EH (cell line): ENCODE data around the gene PCNP.
"Not testable (repeated sequence)": the region's sequence is repeated elsewhere in the genome, so short reads cannot be mapped to it uniquely, and the experiment has no call there.

ENCODE experiments used
- DNase-seq: peaks from one replicate; pipeline ENCODE4 v3.0.0-alpha.2; 2015; ENCODE audit warnings: low read depth

Gene PCNP

DNA sequence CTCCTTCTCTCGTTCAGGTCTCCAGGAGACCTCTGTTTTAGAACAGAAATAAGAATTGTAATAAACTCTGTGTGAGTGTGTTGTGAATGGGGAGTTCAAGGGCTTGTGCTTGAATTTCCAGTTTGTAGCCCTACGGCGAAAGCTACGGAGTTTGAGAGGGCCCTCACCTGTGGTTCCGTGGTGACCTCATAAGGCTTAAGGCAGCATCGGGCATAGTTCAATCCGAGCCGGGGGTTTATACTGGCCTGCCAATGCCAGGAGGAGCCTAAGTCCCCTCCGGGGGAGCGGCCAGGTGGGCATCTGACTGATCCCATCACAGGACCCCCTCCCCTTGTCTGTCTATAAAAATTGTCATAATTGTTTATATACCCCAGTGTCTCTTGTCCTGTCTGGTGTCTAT lies 59.2 kb downstream of the PCNP start:
- DNase-seq, result no peak

DNA sequence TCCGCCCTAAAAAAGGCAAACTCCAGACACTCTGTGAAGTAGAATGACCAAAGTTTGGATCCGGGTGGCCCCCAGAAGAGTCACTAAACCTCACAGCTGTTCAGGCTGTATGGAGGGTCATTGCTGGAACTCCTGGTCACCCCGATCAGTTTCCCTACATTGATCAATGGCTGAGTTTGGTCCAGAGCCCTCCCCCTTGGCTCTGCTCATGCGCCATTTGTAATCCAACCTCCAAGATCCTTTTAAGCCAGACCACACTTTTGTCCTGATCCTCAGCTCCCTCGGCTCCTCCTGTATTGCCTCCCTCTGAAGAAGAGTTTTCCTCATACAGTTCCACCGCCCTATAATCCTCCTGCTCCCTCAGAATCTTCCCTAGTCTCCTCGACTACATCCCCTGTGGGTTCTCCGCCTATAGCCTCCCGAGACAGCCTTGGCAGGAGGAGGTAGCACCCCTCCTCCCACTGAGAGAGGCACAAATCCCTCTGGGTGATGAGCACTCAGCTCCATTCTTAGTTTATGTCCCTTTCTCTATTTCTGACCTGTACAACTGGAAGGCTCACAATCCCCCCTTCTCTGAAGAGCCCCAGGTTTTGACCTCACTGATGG lies 60.7 kb downstream of the PCNP start:
- DNase-seq, result no peak

GRCh38 chr3:101635345-101635744 lies 61.4 kb downstream of the PCNP start:
- peak; percentile 6 for DNase-seq

- peak; percentile 53 for DNase-seq
Observed at GRCh38 chr3:101635954-101636798, 62.2 kb downstream of the PCNP start.

GRCh38 chr3:101637451-101637850 lies 63.5 kb downstream of the PCNP start:
- no peak for DNase-seq

DNA sequence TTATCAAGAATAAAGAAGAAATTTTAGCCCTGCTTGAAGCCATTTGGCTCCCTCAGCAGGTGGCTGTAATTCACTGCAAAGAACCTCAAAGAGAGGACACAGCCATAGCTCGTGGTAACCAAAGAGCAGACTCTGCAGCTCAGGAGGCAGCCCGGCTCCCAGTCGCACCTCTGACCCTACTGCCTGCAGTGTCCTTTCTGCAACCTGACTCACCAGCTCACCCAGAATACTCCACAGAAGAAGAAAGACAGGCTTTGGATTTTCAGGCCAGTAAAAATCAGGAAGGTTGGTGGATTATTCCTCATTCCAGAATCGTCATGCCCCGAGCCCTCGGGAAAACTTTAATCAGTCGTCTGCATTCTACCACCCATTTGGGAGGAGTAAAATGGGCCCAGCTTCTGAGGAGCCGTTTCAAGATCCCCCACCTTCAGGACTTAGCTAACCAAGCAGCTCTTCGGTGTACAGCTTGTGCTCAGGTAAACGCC lies 64.3 kb downstream of the PCNP start:
- DNase-seq, result no peak

DNA sequence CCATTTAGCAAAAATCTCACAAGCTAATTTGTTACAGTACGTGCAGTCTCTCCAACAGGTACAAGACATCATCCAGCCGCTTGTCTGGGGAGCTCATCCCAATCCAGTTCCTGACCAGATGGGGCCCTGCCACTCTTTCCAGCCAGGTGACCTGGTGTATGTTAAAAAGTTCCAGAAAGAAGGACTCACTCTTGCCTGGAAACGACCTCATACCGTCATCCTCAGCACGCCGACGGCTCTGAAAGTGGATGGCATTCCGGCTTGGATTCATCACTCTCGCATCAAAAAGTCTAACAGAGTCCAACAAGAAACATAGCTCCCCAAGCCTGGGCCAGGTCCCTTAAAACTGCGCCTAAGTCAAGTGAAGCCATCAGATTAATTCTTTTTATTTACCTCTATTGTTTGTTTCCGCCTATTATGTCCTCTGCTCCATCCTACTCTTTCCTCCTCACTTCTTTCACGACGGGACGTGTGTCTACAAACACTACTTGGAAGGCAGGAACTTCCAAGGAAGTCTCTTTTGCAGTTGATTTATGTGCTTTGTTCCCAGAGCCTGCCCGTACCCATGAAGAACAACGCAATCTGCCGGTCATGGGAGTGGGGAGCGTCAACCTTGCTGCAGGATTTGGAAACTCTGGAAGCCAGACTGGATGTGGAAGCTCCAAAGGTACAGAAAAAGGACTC lies 65.4 kb downstream of the PCNP start:
- no peak for DNase-seq

GRCh38 chr3:101640256-101640655 lies 66.3 kb downstream of the PCNP start:
- DNase-seq, result no peak

DNA sequence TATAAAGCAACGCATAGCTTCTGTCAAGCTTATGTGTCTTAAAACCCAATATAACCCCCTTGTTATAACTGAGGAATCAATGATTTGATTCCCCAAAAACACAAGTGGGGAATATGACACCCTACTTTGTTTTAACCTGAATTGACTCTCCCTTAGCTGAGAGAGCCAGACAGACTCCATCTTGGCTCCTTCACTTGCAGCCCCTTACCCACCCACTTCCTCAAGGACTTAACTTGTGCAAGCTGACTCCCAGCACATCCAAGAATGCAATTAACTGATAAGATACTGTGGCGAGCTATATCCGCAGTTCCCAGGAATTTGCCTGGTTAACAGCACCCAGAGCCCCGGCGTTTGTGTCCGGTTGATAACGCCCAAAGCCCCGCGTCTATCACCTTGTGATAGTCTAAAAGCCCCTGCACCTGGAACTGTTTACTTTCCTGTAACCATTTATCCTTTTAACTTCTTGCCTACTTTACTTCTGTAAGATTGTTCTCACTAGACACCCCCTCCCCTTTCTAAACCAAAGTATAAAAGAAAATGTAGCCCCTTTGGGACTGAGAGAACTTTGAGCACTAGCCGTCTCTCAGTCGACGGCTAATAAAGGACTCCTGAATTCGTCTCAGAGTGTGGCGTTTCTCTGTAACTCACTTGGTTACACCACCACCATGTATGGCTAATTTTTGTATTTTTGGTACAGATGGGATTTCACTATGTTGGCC lies 67.6 kb downstream of the PCNP start:
- not testable (repeated sequence) for DNase-seq

GRCh38 chr3:101642441-101642840 lies 68.5 kb downstream of the PCNP start:
- DNase-seq, result no peak

- no peak for DNase-seq
Observed at GRCh38 chr3:101643009-101643844, 69.2 kb downstream of the PCNP start.
